IMR-90 (cell line): ENCODE data around the gene USP7. TPM values are rescaled to one million over a fixed set of nuclear protein-coding genes. Genes with fewer than 3 reads are reported as not detected.

Source experiments
- ATAC-seq: fragments of 200-7000 bp; cut with Tn5 transposase; 2 replicates; pipeline ENCODE4 v1.9.1; 2020; ENCODE audit warnings: low read depth, mild to moderate bottlenecking, moderate library complexity
- BruUV-seq: library from RNA; stranded (reverse); fragments of 400-500 nt; replicated peaks from 2 replicates; lab custom pipeline; 2021; lab: Mats Ljungman, UMichigan
- CTCF ChIA-PET: fragments of 300-600 bp; formaldehyde crosslinking; extraction: SDS; loops from one replicate; lab custom pipeline; 2021; ENCODE audit warnings: antibody characterized with exemption; lab: Yijun Ruan, JAX
- POLR2A ChIA-PET: fragments of 300-600 bp; sonication (Branson Sonifier 250); formaldehyde crosslinking; loops from one replicate; lab custom pipeline; 2022; ENCODE audit warnings: antibody characterized with exemption; ENCODE audit not compliant: unreplicated experiment; lab: Charles Lee
- DNase-seq: peaks from one replicate; pipeline ENCODE4 v3.0.0; 2013
- H2AFZ ChIP-seq: replicated peaks from 2 replicates; pipeline ENCODE3; 2013; ENCODE audit warnings: low read length, mild to moderate bottlenecking; ENCODE audit not compliant: poor library complexity
- H2AK5ac ChIP-seq: 2 replicates; pipeline ENCODE4 v1.6.1; 2013; ENCODE audit warnings: low read depth, low read length, inconsistent platforms
- H2AK9ac ChIP-seq: replicated peaks from 2 replicates; pipeline ENCODE3; 2013; ENCODE audit warnings: mild to moderate bottlenecking, low read depth, low read length, moderate library complexity; ENCODE audit not compliant: poor library complexity
- H2BK120ac ChIP-seq: 2 replicates; pipeline ENCODE4 v1.6.1; 2013; ENCODE audit warnings: low read depth, low read length, inconsistent platforms
- H2BK15ac ChIP-seq: 3 replicates; pipeline ENCODE4 v1.6.1; 2013; ENCODE audit warnings: low read depth, low read length, inconsistent platforms
- H2BK20ac ChIP-seq: 2 replicates; pipeline ENCODE4 v1.6.1; 2013; ENCODE audit warnings: low read depth, mild to moderate bottlenecking, inconsistent platforms, low read length, moderate library complexity
- H2BK5ac ChIP-seq: 2 replicates; pipeline ENCODE4 v1.6.1; 2013; ENCODE audit warnings: mild to moderate bottlenecking, low read depth, low read length, inconsistent platforms; ENCODE audit not compliant: poor library complexity, severe bottlenecking
- H3K14ac ChIP-seq: replicated peaks from 2 replicates; pipeline ENCODE4 v1.6.1; 2013; ENCODE audit warnings: low read depth, low read length, inconsistent platforms
- H3K18ac ChIP-seq: 2 replicates; pipeline ENCODE4 v1.6.1; 2013; ENCODE audit warnings: low read depth, low read length, control low read depth
- H3K23ac ChIP-seq: 2 replicates; pipeline ENCODE4 v1.6.1; 2013; ENCODE audit warnings: low read depth, low read length, inconsistent platforms
- H3K27ac ChIP-seq: 2 replicates; pipeline ENCODE4 v1.5.1; 2013; ENCODE audit warnings: mild to moderate bottlenecking, control low read depth, low read length; ENCODE audit not compliant: insufficient read depth
- H3K27me3 ChIP-seq: 2 replicates; pipeline ENCODE4 v1.6.1; 2013; ENCODE audit warnings: low read length; ENCODE audit not compliant: control insufficient read depth, insufficient read depth
- H3K36me3 ChIP-seq: 2 replicates; pipeline ENCODE4 v1.6.1; 2013; ENCODE audit warnings: low read length, mixed read lengths; ENCODE audit not compliant: control insufficient read depth, insufficient read depth
- H3K4ac ChIP-seq: 2 replicates; pipeline ENCODE4 v1.6.1; 2013; ENCODE audit warnings: low read depth, low read length, inconsistent platforms
- H3K4me1 ChIP-seq: 2 replicates; pipeline ENCODE4 v1.6.1; 2013; ENCODE audit warnings: low read length, mixed read lengths; ENCODE audit not compliant: control insufficient read depth, insufficient read depth
- H3K4me2 ChIP-seq: 2 replicates; pipeline ENCODE4 v1.6.1; 2013; ENCODE audit warnings: low read depth, mild to moderate bottlenecking, control low read depth, low read length, moderate library complexity
- H3K4me3 ChIP-seq: 2 replicates; pipeline ENCODE4 v1.5.1; 2013; ENCODE audit warnings: low read depth, mild to moderate bottlenecking, control low read depth, low read length, moderate library complexity; ENCODE audit not compliant: insufficient read depth
- H3K56ac ChIP-seq: 2 replicates; pipeline ENCODE4 v1.6.1; 2013; ENCODE audit warnings: low read length, inconsistent platforms; ENCODE audit not compliant: insufficient read depth; ENCODE audit errors: extremely low read depth
- H3K79me1 ChIP-seq, 2 experiments: 2 replicates each; pipeline ENCODE4 v1.6.1; 2013; ENCODE audit warnings: low read length in 2 of 2, inconsistent platforms in 1 of 2, low read depth in 1 of 2
- H3K9ac ChIP-seq: 2 replicates; pipeline ENCODE4 v1.6.1; 2013; ENCODE audit warnings: low read depth, low read length, control low read depth
- H3K9me1 ChIP-seq: 2 replicates; pipeline ENCODE4 v1.6.1; 2013; ENCODE audit warnings: low read length, inconsistent platforms; ENCODE audit not compliant: insufficient read depth
- H3K9me3 ChIP-seq: 2 replicates; pipeline ENCODE4 v1.6.1; 2013; ENCODE audit warnings: low read length; ENCODE audit not compliant: control insufficient read depth, insufficient read depth
- H4K20me1 ChIP-seq: 2 replicates; pipeline ENCODE4 v1.6.1; 2013; ENCODE audit warnings: low read length, inconsistent platforms; ENCODE audit not compliant: insufficient read depth
- H4K5ac ChIP-seq: 2 replicates; pipeline ENCODE4 v1.6.1; 2013; ENCODE audit warnings: mild to moderate bottlenecking, low read depth, low read length, control low read depth
- H4K8ac ChIP-seq, 2 experiments: 2 replicates each; pipeline ENCODE4 v1.6.1; 2013; ENCODE audit warnings: low read depth in 2 of 2, low read length in 2 of 2, control low read depth in 1 of 2, inconsistent platforms in 1 of 2
- H4K91ac ChIP-seq: 2 replicates; pipeline ENCODE4 v1.6.1; 2013; ENCODE audit warnings: low read depth, low read length, inconsistent platforms; ENCODE audit not compliant: insufficient read depth
- CEBPB ChIP-seq: IDR thresholded peaks from 2 replicates; pipeline ENCODE4 v1.6.1; 2012; ENCODE audit warnings: low read depth, low read length, improper control_type of control experiment
- WGBS, 2 experiments: methylation state at CpG; one replicate each; pipeline versions ENCODE4 v1.1.5 to v1.1.7; 2013; ENCODE audit warnings: missing lambda C conversion rate in 2 of 2; ENCODE audit not compliant: insufficient read length in 1 of 2; ENCODE audit errors: extremely low coverage in 2 of 2; 5-methylcytosine and 5-hydroxymethylcytosine counted together
- dilution Hi-C: fragments of 300-500 bp; cut with HindIII; formaldehyde crosslinking; loops from one replicate; pipeline ENCODE4 v1.14.3; 2018; ENCODE audit warnings: low sequenced_read_pairs; ENCODE audit not compliant: unreplicated experiment
- in situ Hi-C: fragments of 300-500 bp; cut with MboI; formaldehyde crosslinking; loops from 3 replicates; pipeline ENCODE4 v1.14.3; 2019; ENCODE audit warnings: low sequenced_read_pairs, inconsistent platforms, mixed read lengths
- intact Hi-C: fragments of 100-400 bp; cut with micrococcal nuclease; formaldehyde crosslinking; loops from 2 replicates; pipeline ENCODE4 v1.10.0; 2022
- polyA plus RNA-seq, 3 experiments: library from polyadenylated mRNA; depleted of rRNA; stranded (reverse); fragments of >200 nt; gene quantifications; 2 replicates each; pipeline ENCODE4 v1.2.3, GENCODE V29; 2012; ENCODE audit warnings: low replicate concordance in 1 of 3
- total RNA-seq: library from RNA; depleted of rRNA; stranded (reverse); fragments of >200 nt; gene quantifications from 2 replicates; pipeline ENCODE4 v1.2.3, GENCODE V29; 2012
- TF ChIP-seq, protein P1 (sequence below): fragments of 150-350 bp; IDR thresholded peaks from 2 replicates; pipeline ENCODE4 v1.6.1; 2016; ENCODE audit warnings: low read depth, mild to moderate bottlenecking, low read length, moderate library complexity, borderline replicate concordance

The USP7 gene
- total and polyA plus RNA-seq, 2 of the 4 experiments (the other 2 are of a cell fraction), result 17.8 to 28.3 TPM

DNA sequence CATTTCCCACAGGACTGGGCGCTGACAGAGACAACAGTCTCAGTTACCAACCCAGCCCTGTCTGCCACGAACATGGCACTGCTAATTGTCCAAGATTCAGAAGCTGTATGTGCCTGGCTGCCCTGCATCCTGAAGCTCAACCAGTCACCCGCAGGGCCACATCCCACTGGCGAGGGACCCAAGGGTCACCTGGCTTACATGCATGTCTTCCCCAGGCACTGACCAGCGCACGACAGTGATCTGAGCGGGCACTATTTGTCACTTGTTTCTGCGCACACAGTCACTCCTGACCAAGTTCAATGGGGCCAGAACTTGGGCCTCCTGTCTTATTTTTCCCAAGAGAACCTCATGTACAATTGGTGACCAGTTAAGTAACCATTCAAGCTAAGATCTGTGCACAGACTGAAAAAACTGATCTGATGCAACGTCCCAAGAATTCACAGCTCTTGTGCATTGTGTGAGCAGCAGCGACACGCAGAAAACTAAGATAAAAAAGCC is 13.1 kb downstream of the USP7 start:
- no peak overlapping the region for H3K4me3 ChIP-seq
- H3K27ac ChIP-seq, result peak overlapping the region; percentile 12; the same call in 1 of the 2 replicates
- no peak overlapping the region for H2BK20ac ChIP-seq
- H2AK9ac ChIP-seq, result peak overlapping the region; percentile 31
- 0 out of 2 replicates have a peak overlapping the region, but pooled peaks have one; percentile 0 for H3K23ac ChIP-seq
- H2BK120ac ChIP-seq, result no peak overlapping the region
- ChIA-PET CTCF (interaction anchor here (1.9 kb wide), 1 partner anchor 14 kb away, joined by 6 read pairs; no protein-coding TSS in a partner anchor), POLR2A (no interaction called here)
- peaks cover 37% of the 10 kb centered on the region for H3K9me1 ChIP-seq
- H3K4me1 ChIP-seq, result peaks cover 16% of the 10 kb centered on the region
- H2AK5ac ChIP-seq, result peak overlapping the region; percentile 57
- H3K4ac ChIP-seq, result peak overlapping the region; percentile 43; the same call in 1 of the 2 replicates
- intact Hi-C loops (loop anchor here (1.0 kb wide), 2 partner anchors 8 to 12 kb away; no protein-coding TSS in a partner anchor), dilution Hi-C loops (no loop called here), in situ Hi-C loops (no loop called here)
- peak; percentile 76 for TF ChIP-seq CEBPB
- TF ChIP-seq, protein P1, sequence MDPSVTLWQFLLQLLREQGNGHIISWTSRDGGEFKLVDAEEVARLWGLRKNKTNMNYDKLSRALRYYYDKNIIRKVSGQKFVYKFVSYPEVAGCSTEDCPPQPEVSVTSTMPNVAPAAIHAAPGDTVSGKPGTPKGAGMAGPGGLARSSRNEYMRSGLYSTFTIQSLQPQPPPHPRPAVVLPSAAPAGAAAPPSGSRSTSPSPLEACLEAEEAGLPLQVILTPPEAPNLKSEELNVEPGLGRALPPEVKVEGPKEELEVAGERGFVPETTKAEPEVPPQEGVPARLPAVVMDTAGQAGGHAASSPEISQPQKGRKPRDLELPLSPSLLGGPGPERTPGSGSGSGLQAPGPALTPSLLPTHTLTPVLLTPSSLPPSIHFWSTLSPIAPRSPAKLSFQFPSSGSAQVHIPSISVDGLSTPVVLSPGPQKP, result no peak
- peak; percentile 73 for DNase-seq
- no TSS peak for BruUV-seq
- peaks cover 95% of the 10 kb centered on the region for H4K20me1 ChIP-seq
- no peak overlapping the region for H4K5ac ChIP-seq
- H3K9ac ChIP-seq, result no peak overlapping the region
- no peaks in the 10 kb centered on the region for H3K9me3 ChIP-seq
- no peak overlapping the region for H3K56ac ChIP-seq
- no peaks in the 10 kb centered on the region for H3K27me3 ChIP-seq
- H3K4me2 ChIP-seq, result no peak overlapping the region; the same call in 1 of the 2 replicates
- H3K36me3 ChIP-seq, result no peaks in the 10 kb centered on the region
- peaks cover 4 to 75% of the 10 kb centered on the region in 2 experiments for H3K79me1 ChIP-seq
- WGBS, 2 experiments, result 76% methylated on average over 6 of the region's 11 CpGs; no CpG with 5 or more reads in 1 of the 2 experiments
- H2BK5ac ChIP-seq, result no peak overlapping the region
- no peak overlapping the region for H3K18ac ChIP-seq
- peak overlapping the region; percentile 43; the same call in 1 of the 2 replicates for H4K91ac ChIP-seq
- H2AFZ ChIP-seq, result no peak overlapping the region
- no peak overlapping the region for H4K8ac ChIP-seq
- no peak overlapping the region for H2BK15ac ChIP-seq
- H3K14ac ChIP-seq, result 0 out of 2 replicates have a peak overlapping the region, but pooled peaks have one; percentile 63
- peak; percentile 64 for ATAC-seq
